GM12875 (cell line): ENCODE measurements around the gene KCNN1.
A peak's percentile ranks its signal among the peaks of the same experiment; 100 is the strongest.

ENCODE experiments used
- H3K4me3 ChIP-seq: one replicate; pipeline ENCODE4 v1.5.1; 2011; ENCODE audit warnings: low read depth, low read length, control low read depth
- CTCF ChIP-seq: IDR thresholded peaks from 2 replicates; pipeline ENCODE4 v1.5.1; 2011; ENCODE audit warnings: low read depth, mild to moderate bottlenecking, control low read depth, inconsistent platforms, low read length, moderate library complexity, borderline replicate concordance; ENCODE audit not compliant: insufficient read depth

Gene KCNN1

DNA sequence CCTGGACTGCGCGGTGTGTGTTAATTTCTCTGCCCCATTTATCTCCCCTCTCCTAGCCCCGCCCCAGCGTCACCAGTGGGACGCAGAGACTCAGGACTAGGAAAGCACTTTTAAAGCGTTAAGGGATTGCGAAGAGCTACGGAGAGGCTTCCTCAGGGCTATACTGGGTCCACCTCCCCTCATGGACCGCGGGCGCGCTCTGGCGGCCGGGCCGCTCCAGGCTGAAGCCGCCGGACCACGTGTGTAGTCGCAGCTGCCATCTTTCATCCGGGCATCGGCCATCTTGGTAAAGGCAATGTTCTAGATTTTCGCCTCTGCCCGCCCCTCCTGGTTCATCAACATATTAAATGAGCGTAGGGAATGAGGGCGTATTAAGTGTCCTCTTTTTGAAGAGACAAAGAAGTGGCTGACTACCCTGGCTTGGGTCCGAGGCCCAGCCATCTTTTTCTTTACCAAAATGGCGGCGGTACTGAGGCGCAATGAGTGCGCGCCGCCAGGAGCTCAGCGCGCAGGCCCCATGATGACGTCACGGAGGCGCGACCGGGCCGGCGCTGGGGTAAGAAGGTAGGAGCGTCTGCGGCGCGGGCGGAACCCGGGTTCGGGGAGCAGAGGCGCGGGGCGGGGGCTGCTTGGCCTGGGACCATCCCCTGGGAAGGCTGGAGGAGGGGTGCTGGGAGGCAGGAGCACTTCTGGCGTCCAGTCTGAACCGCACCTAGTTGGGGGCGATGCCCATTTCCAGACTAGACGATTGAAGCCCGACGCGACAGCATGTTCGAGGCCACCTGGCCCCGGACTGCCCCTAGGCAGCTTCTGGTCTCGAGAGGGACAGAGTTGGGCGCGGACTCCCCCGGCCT is 34.2 kb upstream of the KCNN1 start, which contains the start of gene CCDC124:
TSS of gene CCDC124 (plus strand) at position 531 of the 854 bp plus-strand sequence. CDS start 3,406 bp downstream, outside the sequence.
- peak within 1 kb of the TSS; percentile 100 for H3K4me3 ChIP-seq
- TF ChIP-seq CTCF, result peak; percentile 98

- peak overlapping the region; percentile 100 for H3K4me3 ChIP-seq
- no peak for TF ChIP-seq CTCF
Measured at GRCh38 chr19:17933414-17934129, 33.3 kb upstream of the KCNN1 start.

DNA sequence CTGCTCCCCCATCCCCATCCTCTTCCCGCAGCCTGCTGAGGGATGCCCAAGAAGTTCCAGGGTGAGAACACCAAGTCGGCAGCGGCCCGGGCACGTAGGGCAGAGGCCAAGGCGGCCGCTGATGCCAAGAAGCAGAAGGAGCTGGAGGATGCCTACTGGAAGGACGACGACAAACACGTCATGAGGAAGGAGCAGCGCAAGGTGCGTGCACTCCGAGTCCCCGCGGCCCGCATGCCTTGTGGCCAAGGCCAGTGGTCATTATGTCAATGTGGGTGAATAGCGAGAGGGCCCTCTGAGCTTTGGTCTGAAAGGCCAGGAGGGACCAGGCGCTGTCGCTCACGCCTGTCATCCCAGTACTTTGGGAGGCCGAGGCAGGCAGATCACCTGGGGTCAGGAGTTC is 30.5 kb upstream of the KCNN1 start:
- no peak for TF ChIP-seq CTCF
- H3K4me3 ChIP-seq, result no peak overlapping the region

- no peak overlapping the region for H3K4me3 ChIP-seq
- no peak for TF ChIP-seq CTCF
Measured at GRCh38 chr19:17937371-17937900, 29.5 kb upstream of the KCNN1 start.

DNA sequence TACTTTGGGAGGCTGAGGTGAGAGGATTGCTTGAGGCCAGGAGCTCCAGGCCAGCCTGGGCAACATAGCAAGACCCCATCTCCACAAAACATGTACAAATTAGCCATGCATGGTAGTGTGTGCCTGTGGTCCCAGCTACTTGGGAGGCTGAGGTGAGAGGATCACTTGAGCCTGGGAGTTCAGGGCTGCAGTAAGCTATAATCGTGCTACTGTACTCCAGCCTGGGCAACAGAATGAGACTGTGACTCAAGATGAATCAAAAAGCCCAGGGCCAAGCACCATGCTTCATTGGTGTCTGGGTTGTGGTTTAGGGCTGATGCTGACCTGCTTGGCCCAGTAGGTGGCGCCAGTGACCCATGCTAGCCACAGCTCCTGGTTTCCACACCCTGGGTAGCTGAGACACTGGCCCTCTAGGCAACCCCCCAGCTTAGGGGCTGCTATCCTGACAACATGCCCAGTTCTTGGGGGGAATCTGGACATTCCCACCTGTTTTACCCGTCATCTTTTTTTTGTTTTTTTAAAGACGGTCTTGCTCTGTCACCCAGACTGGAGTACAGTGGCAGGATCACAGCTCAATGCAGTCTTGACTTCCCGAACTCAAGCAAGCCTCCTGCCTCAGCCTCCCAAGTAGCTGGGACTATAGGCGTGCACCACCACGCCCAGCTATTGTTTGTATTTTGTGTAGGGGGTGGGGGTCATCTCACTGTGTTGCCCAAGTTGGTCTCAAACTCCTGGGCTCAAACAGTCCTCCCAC is 28.6 kb upstream of the KCNN1 start:
- peak; percentile 97 for TF ChIP-seq CTCF
- H3K4me3 ChIP-seq, result no peak overlapping the region

DNA sequence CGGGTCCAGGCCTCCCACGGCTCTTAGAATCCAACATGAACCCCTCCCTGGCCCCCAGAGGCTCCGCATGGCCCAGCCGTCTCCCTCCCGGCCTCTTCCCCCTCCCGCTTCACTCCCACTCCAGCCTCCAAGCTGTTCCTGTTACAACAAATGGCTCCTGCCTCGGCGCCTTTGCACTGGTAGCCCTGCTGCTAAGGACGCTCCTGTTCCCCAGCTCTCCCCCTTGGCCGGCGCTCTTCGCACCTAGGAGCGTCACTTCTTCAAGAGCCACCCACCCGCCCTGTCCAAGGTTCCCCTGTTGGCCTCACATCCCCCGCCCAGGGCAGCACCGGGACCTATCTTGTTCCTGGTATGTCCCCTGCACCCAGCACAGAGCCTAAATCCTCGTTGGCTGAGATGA is 24.7 kb upstream of the KCNN1 start:
- H3K4me3 ChIP-seq, result no peak overlapping the region
- TF ChIP-seq CTCF, result no peak
